Stomach (tissue), 9 donors: ENCODE measurements around the gene DPEP2NB. TPM values are rescaled to one million over a fixed set of nuclear protein-coding genes. Genes with fewer than 3 reads are reported as not detected.
A peak's percentile ranks its signal among the peaks of the same experiment; 100 is the strongest.

Experiments
- DNase-seq, 2 donors: peaks; one replicate each; pipeline versions ENCODE4 v3.0.0 to v3.0.0-alpha.2; 2013 to 2019
- H3K27ac ChIP-seq, 5 donors: fragments of 200-600 bp in 4 of 5; sonication (generic) in 4 of 5; one replicate each; pipeline ENCODE4 v1.5.1; 2013 to 2019; ENCODE audit warnings: mild to moderate bottlenecking in 1 of 5, moderate library complexity in 1 of 5
- H3K27me3 ChIP-seq, 3 donors: fragments of 200-600 bp; sonication (generic); one replicate each; pipeline ENCODE4 v1.5.1; 2017 to 2019; ENCODE audit warnings: mixed run types in 1 of 3
- H3K36me3 ChIP-seq, 4 donors: fragments of 200-600 bp; sonication (generic); 1 replicate in 3 of 4; 2 replicates in 1 of 4; pipeline ENCODE4 v1.5.1; 2016 to 2019
- H3K4me1 ChIP-seq, 4 donors: fragments of 200-600 bp; sonication (generic); one replicate each; pipeline ENCODE4 v1.5.1; 2016 to 2019
- H3K4me3 ChIP-seq, 4 donors: fragments of 200-600 bp; sonication (generic) in 3 of 4; one replicate each; pipeline ENCODE4 v1.5.1; 2016 to 2019; ENCODE audit warnings: mild to moderate bottlenecking in 1 of 4
- H3K9me3 ChIP-seq, 4 donors: fragments of 200-600 bp; sonication (generic); one replicate each; pipeline ENCODE4 v1.5.1; 2016 to 2019
- EP300 ChIP-seq: sonication (generic); formaldehyde crosslinking; IDR thresholded peaks from one replicate; pipeline ENCODE4 v1.6.1; 2017; ENCODE audit warnings: antibody characterized with exemption
- POLR2A ChIP-seq, 4 donors: fragments of 450-650 bp; IDR thresholded peaks; one replicate each; pipeline ENCODE4 v1.6.1; 2016; ENCODE audit warnings: antibody characterized with exemption in 4 of 4, control low read depth in 2 of 4, mild to moderate bottlenecking in 1 of 4, moderate library complexity in 1 of 4
- POLR2AphosphoS5 ChIP-seq, 3 donors: sonication (generic); formaldehyde crosslinking; IDR thresholded peaks; one replicate each; pipeline ENCODE4 v1.6.1; 2016; ENCODE audit warnings: antibody characterized with exemption in 3 of 3
- WGBS, 5 donors: extraction: QIAGEN DNeasy Blood & Tissue Kit in 3 of 5; methylation state at CpG; one replicate each; pipeline versions ENCODE4 v1.1.5 to v1.1.7; 2013 to 2018; 5-methylcytosine and 5-hydroxymethylcytosine counted together
- intact Hi-C: fragments of 100-400 bp; cut with DNase I; formaldehyde crosslinking; loops from one replicate; pipeline ENCODE4 v1.15.1; 2023; ENCODE audit warnings: low total_unique reads
- polyA plus RNA-seq, 3 donors: library from polyadenylated mRNA; stranded (reverse); fragments of 200-250 nt; gene quantifications; one replicate each; pipeline ENCODE4 v1.2.3, GENCODE V29; 2013
- total RNA-seq, 5 donors: library from RNA; depleted of rRNA; stranded (reverse); fragments of >200 nt; gene quantifications; one replicate each; pipeline versions ENCODE4 v1.1.0 to v1.2.3, GENCODE V29; 2014 to 2016
- TF ChIP-seq, protein P1 (sequence below), 7 experiments: fragments of 450-650 bp in 4 of 7; fragments of 200-600 bp in 3 of 7; sonication (generic) in 3 of 7; IDR thresholded peaks; one replicate each; pipeline ENCODE4 v1.5.1; 2016 to 2019; ENCODE audit warnings: antibody characterized with exemption in 7 of 7, control low read depth in 2 of 7, mild to moderate bottlenecking in 1 of 7
- donor health status: healthy with polysubstance abuse.
- donor health status: Bipolar disorder and iron deficiency.
- donor health status: healthy.

The DPEP2NB gene
- total and polyA plus RNA-seq, 8 donors = not detected

DNA sequence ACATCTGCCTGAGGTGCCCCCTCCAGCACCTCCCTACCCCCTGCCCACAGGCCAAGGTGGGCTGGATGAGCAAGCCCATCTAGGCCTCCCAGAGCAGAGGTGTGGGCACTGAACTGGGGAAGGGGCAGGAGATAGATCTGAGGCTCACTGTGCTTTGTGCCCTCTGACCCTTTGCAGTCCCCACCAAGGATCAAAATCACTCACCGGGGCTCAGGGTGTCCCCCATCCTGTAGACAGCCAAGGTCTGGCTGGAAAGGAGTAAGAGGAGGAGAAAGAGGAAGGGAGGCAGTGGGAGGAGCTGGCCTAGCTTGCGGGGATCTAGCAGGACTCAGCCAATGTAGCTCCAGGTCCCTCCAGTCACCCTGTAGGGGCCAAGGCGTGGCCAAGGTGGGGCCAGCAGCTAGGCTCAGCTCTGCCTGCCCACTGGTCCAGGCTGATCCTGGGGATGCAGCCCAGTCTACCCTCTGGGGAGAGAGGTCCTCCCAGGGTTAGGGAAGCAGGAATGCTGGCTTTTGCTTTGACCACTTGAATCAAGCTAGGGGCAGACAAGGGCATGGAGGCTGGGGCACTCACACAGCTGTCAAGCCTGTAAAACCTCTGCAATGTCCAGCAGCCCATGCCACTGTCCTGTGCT is 49.0 kb downstream of the DPEP2NB start:
- Histone ChIP-seq H3K27ac (peak overlapping the region in 4 of 5 donors; percentile 93 to 98 (median 96)), H3K9me3 (no peaks in the 10 kb centered on the region), H3K4me3 (peak overlapping the region; percentile 74 to 98 (median 86)), H3K4me1 (peaks cover 54 to 71% (median 63%) of the 10 kb centered on the region in 4 donors), H3K27me3 (no peaks in the 10 kb centered on the region), H3K36me3 (peaks cover 15 to 19% (median 17%) of the 10 kb centered on the region in 4 donors)
- intact Hi-C loops = no loop called here
- WGBS, 5 donors = 56 to 76% (median 62%) methylated on average over 3 of the region's 3 CpGs
- TF ChIP-seq POLR2AphosphoS5 (IDR thresholded peaks at IDR 0.05) (no peak), POLR2A (IDR thresholded peaks at IDR 0.05) (no peak)
- TF ChIP-seq, protein P1, sequence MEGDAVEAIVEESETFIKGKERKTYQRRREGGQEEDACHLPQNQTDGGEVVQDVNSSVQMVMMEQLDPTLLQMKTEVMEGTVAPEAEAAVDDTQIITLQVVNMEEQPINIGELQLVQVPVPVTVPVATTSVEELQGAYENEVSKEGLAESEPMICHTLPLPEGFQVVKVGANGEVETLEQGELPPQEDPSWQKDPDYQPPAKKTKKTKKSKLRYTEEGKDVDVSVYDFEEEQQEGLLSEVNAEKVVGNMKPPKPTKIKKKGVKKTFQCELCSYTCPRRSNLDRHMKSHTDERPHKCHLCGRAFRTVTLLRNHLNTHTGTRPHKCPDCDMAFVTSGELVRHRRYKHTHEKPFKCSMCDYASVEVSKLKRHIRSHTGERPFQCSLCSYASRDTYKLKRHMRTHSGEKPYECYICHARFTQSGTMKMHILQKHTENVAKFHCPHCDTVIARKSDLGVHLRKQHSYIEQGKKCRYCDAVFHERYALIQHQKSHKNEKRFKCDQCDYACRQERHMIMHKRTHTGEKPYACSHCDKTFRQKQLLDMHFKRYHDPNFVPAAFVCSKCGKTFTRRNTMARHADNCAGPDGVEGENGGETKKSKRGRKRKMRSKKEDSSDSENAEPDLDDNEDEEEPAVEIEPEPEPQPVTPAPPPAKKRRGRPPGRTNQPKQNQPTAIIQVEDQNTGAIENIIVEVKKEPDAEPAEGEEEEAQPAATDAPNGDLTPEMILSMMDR (IDR thresholded peaks at IDR 0.05) = no peak
- DNase-seq = no peak

GRCh38 chr16:67965668-67966548 is 49.8 kb downstream of the DPEP2NB start:
- Histone ChIP-seq H3K27ac (peak overlapping the region in 4 of 5 donors; percentile 93 to 98 (median 96)), H3K4me1 (peaks cover 57 to 77% (median 70%) of the 10 kb centered on the region in 4 donors)

DNA sequence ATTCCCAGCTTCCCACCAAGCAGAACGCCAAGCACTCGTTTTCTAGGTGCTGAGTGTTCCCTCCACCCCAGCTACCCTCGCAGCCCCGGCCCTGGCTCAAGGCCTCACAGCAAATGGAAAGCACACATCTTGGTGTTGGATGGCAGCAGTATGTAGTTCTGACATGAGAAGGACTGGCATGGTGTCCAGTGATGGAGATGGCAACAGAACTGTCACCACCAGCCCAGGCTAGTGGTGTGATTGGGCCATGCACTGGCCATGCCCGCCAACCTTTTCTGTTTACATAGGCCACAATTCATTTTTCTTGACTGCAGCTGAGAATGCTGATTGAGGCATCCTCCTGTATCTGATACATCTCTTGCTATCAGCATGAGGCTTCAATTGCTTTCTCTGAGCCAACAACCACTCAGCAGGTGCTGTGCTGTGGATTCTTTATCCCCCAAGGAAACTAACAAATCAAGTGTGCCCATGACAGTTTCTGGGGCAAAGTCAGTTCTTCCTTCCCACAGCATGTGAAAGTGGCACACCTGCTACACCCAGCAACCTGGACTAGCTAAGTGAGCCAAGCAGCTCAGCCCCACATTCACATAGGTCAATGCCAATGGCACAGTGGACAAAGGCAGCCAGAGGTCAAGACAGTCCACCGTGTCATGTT is 51.1 kb downstream of the DPEP2NB start:
- 85 to 92% (median 90%) methylated on average over 6 of the region's 6 CpGs for WGBS, 5 donors
- intact Hi-C loops = no loop called here
- Histone ChIP-seq H3K27ac (peak overlapping the region in 3 of 5 donors; percentile 46 to 72 (median 59)), H3K9me3 (no peaks in the 10 kb centered on the region), H3K4me3 (no peak overlapping the region), H3K4me1 (peaks cover 66 to 89% (median 81%) of the 10 kb centered on the region in 4 donors), H3K36me3 (peaks cover 30 to 39% (median 37%) of the 10 kb centered on the region in 4 donors), H3K27me3 (no peaks in the 10 kb centered on the region)
- TF ChIP-seq, protein P1 (IDR thresholded peaks at IDR 0.05) = no peak
- TF ChIP-seq POLR2A (IDR thresholded peaks at IDR 0.05) (no peak), EP300 (no peak), POLR2AphosphoS5 (IDR thresholded peaks at IDR 0.05) (no peak)
- no peak for DNase-seq

More at GRCh38 chr16:67965668-67966548, 49.8 kb downstream of the DPEP2NB start:
- no peaks in the 10 kb centered on the region for H3K27me3 ChIP-seq
- H3K4me3 ChIP-seq = peak overlapping the region; percentile 74 to 98 (median 86)
- TF ChIP-seq EP300 (no peak), POLR2A (IDR thresholded peaks at IDR 0.05) (no peak), POLR2AphosphoS5 (IDR thresholded peaks at IDR 0.05) (no peak)
- TF ChIP-seq, protein P1 (IDR thresholded peaks at IDR 0.05) = no peak
- no peaks in the 10 kb centered on the region for H3K9me3 ChIP-seq
- peaks cover 20 to 26% (median 25%) of the 10 kb centered on the region in 4 donors for H3K36me3 ChIP-seq
- no peak for DNase-seq
- WGBS, 5 donors = 59 to 90% (median 74%) methylated on average over 10 to 11 of the region's 11 CpGs
- intact Hi-C loops = no loop called here
